BE2C (cell line): ENCODE measurements around the gene PPP2R5A.

ENCODE experiments used
- DNase-seq: peaks from one replicate; pipeline ENCODE4 v3.0.0-alpha.2; 2020
- H3K27me3 ChIP-seq: fragments of 250-450 bp; sonication (Bioruptor Pico); 2 replicates; pipeline ENCODE4 v1.5.1; 2020; ENCODE audit warnings: mild to moderate bottlenecking
- H3K36me3 ChIP-seq: fragments of 250-450 bp; sonication (Bioruptor Pico); 2 replicates; pipeline ENCODE4 v1.5.1; 2020; ENCODE audit warnings: mild to moderate bottlenecking
- H3K4me1 ChIP-seq: fragments of 250-450 bp; sonication (Bioruptor Pico); 2 replicates; pipeline ENCODE4 v1.5.1; 2020
- H3K4me3 ChIP-seq: 2 replicates; pipeline ENCODE4 v1.5.1; 2011; ENCODE audit warnings: low read depth, low read length
- H3K9me3 ChIP-seq: fragments of 250-450 bp; sonication (Bioruptor Pico); 2 replicates; pipeline ENCODE4 v1.5.1; 2020
- TF ChIP-seq, protein P1 (sequence below): IDR thresholded peaks from 2 replicates; pipeline ENCODE4 v1.5.1; 2012; ENCODE audit warnings: mild to moderate bottlenecking, low read depth, low read length

PPP2R5A gene

DNA sequence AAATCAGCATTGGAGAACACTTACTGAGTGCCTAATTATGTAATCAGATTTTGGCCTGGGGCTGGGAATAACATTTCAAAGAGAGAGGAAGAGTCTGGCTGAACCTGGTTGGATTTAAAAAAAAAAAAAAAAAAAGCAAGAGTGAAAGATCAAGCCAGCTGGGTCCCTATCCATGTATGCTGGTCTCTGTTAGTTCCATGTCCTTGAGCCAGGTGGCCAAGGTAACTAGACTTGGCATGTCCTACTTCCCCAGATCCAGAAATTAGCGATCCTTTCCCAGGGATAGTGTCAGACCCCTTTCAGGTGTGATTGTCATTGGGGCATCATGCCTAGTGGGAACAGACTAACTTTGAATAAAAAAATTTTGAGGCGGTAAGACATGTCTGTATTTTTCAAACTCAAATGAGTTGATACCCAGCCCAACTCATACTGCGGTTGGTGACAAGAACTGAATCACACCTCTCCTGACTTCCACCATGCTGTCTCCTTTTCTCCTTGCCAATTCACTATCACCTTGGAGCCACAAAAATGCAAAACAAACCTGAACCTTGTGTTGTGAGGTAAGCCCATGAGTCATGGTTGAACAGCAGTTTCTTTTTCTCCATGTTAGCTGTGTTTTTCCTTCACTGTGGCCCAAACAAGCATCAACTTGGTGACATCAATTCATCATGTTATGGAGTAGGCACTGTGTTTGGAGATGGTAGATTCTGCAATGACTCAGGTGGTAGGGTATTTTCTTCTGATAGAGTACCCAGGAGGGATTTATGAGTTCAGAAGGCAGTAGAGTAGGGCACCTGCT is 24.5 kb upstream of the PPP2R5A start:
- H3K9me3 ChIP-seq = no peaks in the 10 kb centered on the region
- no peaks in the 10 kb centered on the region; the same call in none of the 2 replicates for H3K4me1 ChIP-seq

GRCh38 chr1:212261361-212261929 is 23.8 kb upstream of the PPP2R5A start:
- DNase-seq = no peak
- TF ChIP-seq, protein P1, sequence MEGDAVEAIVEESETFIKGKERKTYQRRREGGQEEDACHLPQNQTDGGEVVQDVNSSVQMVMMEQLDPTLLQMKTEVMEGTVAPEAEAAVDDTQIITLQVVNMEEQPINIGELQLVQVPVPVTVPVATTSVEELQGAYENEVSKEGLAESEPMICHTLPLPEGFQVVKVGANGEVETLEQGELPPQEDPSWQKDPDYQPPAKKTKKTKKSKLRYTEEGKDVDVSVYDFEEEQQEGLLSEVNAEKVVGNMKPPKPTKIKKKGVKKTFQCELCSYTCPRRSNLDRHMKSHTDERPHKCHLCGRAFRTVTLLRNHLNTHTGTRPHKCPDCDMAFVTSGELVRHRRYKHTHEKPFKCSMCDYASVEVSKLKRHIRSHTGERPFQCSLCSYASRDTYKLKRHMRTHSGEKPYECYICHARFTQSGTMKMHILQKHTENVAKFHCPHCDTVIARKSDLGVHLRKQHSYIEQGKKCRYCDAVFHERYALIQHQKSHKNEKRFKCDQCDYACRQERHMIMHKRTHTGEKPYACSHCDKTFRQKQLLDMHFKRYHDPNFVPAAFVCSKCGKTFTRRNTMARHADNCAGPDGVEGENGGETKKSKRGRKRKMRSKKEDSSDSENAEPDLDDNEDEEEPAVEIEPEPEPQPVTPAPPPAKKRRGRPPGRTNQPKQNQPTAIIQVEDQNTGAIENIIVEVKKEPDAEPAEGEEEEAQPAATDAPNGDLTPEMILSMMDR = no peak
- Histone ChIP-seq H3K4me3 (no peak overlapping the region), H3K27me3 (no peaks in the 10 kb centered on the region), H3K9me3 (no peaks in the 10 kb centered on the region), H3K36me3 (no peaks in the 10 kb centered on the region), H3K4me1 (no peaks in the 10 kb centered on the region; the same call in 1 of the 2 replicates)

More for the DNA sequence above, 24.5 kb upstream of the PPP2R5A start:
- DNase-seq = no peak
- Histone ChIP-seq H3K27me3 (no peaks in the 10 kb centered on the region), H3K4me3 (no peak overlapping the region), H3K36me3 (no peaks in the 10 kb centered on the region)
- TF ChIP-seq, protein P1 = no peak

DNA sequence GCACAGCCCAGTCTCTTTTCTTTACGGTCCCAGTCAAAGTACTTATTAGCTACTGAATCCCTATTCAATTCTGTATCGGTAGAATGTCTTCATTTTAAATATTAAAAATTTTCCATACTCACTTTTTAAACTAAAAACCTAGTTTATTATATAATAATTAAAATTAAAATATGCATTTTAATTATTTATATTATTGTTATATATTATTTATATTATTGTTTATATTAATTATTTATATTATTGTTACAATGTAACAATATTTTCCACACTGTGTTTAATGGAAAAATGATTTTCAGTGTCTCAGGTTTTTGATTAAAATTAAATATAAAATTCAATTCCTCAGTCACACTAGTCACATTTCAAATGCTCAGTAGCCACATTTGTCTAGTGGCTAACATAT is 18.2 kb upstream of the PPP2R5A start:
- Histone ChIP-seq H3K36me3 (peaks cover 4% of the 10 kb centered on the region; the same call in 1 of the 2 replicates), H3K4me1 (no peaks in the 10 kb centered on the region), H3K9me3 (no peaks in the 10 kb centered on the region), H3K27me3 (no peaks in the 10 kb centered on the region), H3K4me3 (no peak overlapping the region)
- TF ChIP-seq, protein P1 = no peak
- no peak for DNase-seq

DNA sequence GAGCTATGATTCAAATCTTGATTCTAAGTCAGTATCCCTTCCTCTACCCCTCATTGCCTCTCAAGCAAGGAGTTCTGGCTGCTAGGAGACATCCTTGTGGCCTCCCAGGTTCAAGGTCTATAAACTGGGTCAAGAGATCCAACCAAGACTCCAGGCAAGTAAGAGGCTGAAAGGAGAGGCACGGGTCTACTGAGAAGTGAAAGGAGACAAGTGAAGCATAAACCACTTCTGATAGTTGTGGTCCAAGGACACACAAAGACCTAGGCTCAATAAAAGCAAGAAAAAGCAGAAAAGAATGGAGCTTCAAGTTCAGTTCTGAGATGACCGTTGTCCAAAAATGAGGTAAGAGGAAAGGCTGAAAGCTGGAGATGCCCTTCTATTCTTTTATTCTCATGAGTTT is 17.8 kb upstream of the PPP2R5A start:
- Histone ChIP-seq H3K27me3 (no peaks in the 10 kb centered on the region), H3K4me3 (no peak overlapping the region), H3K9me3 (no peaks in the 10 kb centered on the region), H3K36me3 (peaks cover 4% of the 10 kb centered on the region; the same call in 1 of the 2 replicates), H3K4me1 (no peaks in the 10 kb centered on the region)
- TF ChIP-seq, protein P1 = no peak
- DNase-seq = no peak

DNA sequence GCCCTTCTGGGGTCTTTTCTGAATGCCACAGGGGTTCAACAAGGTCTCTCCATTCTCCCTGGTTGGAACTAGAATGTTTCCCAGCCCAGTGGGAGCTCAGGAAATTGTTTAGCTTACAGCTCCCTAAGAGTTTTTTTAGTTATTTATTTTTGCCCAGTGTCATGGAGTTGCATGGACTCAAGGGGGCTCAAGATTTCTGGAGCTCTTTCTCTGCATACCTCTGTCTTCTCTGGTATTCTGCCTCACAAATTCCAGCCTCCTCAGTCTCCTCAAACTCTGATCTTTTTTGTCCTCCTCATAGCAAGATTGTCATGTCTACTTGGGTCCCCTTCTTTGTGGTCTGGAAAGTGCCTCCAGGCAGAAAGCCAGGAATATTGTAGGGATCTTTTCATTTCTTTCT is 15.9 kb upstream of the PPP2R5A start:
- Histone ChIP-seq H3K4me1 (no peaks in the 10 kb centered on the region), H3K27me3 (no peaks in the 10 kb centered on the region), H3K36me3 (peaks cover 4% of the 10 kb centered on the region; the same call in 1 of the 2 replicates), H3K9me3 (no peaks in the 10 kb centered on the region), H3K4me3 (no peak overlapping the region)
- TF ChIP-seq, protein P1 = peak; percentile 6; the same call in 1 of the 2 replicates
- DNase-seq = no peak

GRCh38 chr1:212270564-212270963 is 14.6 kb upstream of the PPP2R5A start:
- Histone ChIP-seq H3K4me3 (no peak overlapping the region), H3K27me3 (no peaks in the 10 kb centered on the region), H3K4me1 (no peaks in the 10 kb centered on the region), H3K9me3 (no peaks in the 10 kb centered on the region), H3K36me3 (peaks cover 4% of the 10 kb centered on the region; the same call in 1 of the 2 replicates)
- no peak for DNase-seq
- TF ChIP-seq, protein P1 = no peak
